Limb (tissue), 2 donors: ENCODE results near the gene MLN.

Source experiments
- DNase-seq, 2 donors: peaks; one replicate each; pipeline ENCODE4 v3.0.0-alpha.2; 2016; ENCODE audit errors: extremely low spot score in 2 of 2

MLN gene

GRCh38 chr6:33771146-33772081 lies 32.4 kb downstream of the MLN start:
- DNase-seq, result peak; percentile 88

GRCh38 chr6:33770833-33771145 lies 33.0 kb downstream of the MLN start:
- no peak for DNase-seq

- DNase-seq, result no peak
Observed at GRCh38 chr6:33770124-33770832, 33.5 kb downstream of the MLN start.

GRCh38 chr6:33769248-33769821 lies 34.5 kb downstream of the MLN start:
- DNase-seq, result no peak

- peak; percentile 56 to 85 for DNase-seq
Observed at GRCh38 chr6:33768644-33769120, 35.1 kb downstream of the MLN start.

- DNase-seq, result no peak
Observed at GRCh38 chr6:33766921-33767907, 36.6 kb downstream of the MLN start.

GRCh38 chr6:33765368-33765767 lies 38.4 kb downstream of the MLN start:
- DNase-seq, result no peak

- DNase-seq, result no peak
Observed at GRCh38 chr6:33764036-33764435, 39.8 kb downstream of the MLN start.

GRCh38 chr6:33763483-33763882 lies 40.3 kb downstream of the MLN start:
- DNase-seq, result no peak

GRCh38 chr6:33762713-33763112 lies 41.1 kb downstream of the MLN start:
- DNase-seq, result no peak

- no peak for DNase-seq
Observed at GRCh38 chr6:33761922-33762629, 41.7 kb downstream of the MLN start.

GRCh38 chr6:33761581-33761921 lies 42.3 kb downstream of the MLN start:
- no peak for DNase-seq

- DNase-seq, result no peak
Observed at GRCh38 chr6:33759887-33760629, 43.7 kb downstream of the MLN start.

- no peak for DNase-seq
Observed at GRCh38 chr6:33758815-33759216, 45.0 kb downstream of the MLN start.

- DNase-seq, result no peak
Observed at GRCh38 chr6:33757906-33758305, 45.9 kb downstream of the MLN start.

GRCh38 chr6:33757113-33757512 lies 46.7 kb downstream of the MLN start:
- no peak for DNase-seq

GRCh38 chr6:33756211-33756954 lies 47.4 kb downstream of the MLN start:
- no peak for DNase-seq

GRCh38 chr6:33755070-33755869 lies 48.5 kb downstream of the MLN start:
- DNase-seq, result no peak
